PFSK-1 (cell line): Measurements from ENCODE around the gene FURIN.

ENCODE experiments used
- FOXP2 ChIP-seq: optimal IDR thresholded peaks from 2 replicates; pipeline ENCODE3; 2011; ENCODE audit warnings: borderline replicate concordance, control low read depth, inconsistent platforms; ENCODE audit not compliant: insufficient read depth; ENCODE audit errors: extremely low read length, extremely low read depth
- POLR2AphosphoS5 ChIP-seq: IDR thresholded peaks from 2 replicates; pipeline ENCODE4 v1.6.1; 2012; ENCODE audit warnings: low read depth, mild to moderate bottlenecking, control low read depth, low read length, moderate library complexity
- SIN3A ChIP-seq: IDR thresholded peaks from 2 replicates; pipeline ENCODE4 v1.6.1; 2012; ENCODE audit warnings: mild to moderate bottlenecking, low read length, moderate library complexity, borderline replicate concordance; ENCODE audit not compliant: insufficient read depth
- TAF1 ChIP-seq: IDR thresholded peaks from 2 replicates; pipeline ENCODE4 v1.6.1; 2012; ENCODE audit warnings: low read length, control low read depth, borderline replicate concordance; ENCODE audit not compliant: insufficient read depth
- TF ChIP-seq, protein P1 (sequence below), 2 experiments: IDR thresholded peaks; 2 replicates each; pipeline versions ENCODE4 v1.6.1 to v1.8.0; 2011 to 2012; ENCODE audit warnings: low read depth in 2 of 2, low read length in 2 of 2, control low read depth in 1 of 2, inconsistent platforms in 1 of 2, mild to moderate bottlenecking in 1 of 2, moderate library complexity in 1 of 2; ENCODE audit not compliant: insufficient read depth in 1 of 2

Gene FURIN

DNA sequence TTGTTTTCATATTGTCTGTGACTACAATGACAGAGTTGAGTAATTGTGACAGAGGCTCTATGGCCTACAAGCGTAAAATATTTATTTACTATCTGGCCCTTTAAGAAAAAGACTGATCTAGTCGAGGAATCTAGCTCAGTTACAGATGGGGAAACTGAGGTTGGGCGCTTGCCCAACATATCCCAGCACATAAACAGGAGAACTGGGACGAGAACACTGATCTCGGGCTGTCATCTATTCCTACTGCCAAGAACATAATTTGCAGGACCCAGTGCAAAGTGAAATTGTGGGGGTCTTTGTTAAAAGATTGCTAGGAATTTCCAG is 17.9 kb downstream of the FURIN start:
- TF ChIP-seq SIN3A: no peak
- no peak for TF ChIP-seq POLR2AphosphoS5
- TF ChIP-seq, protein P1, sequence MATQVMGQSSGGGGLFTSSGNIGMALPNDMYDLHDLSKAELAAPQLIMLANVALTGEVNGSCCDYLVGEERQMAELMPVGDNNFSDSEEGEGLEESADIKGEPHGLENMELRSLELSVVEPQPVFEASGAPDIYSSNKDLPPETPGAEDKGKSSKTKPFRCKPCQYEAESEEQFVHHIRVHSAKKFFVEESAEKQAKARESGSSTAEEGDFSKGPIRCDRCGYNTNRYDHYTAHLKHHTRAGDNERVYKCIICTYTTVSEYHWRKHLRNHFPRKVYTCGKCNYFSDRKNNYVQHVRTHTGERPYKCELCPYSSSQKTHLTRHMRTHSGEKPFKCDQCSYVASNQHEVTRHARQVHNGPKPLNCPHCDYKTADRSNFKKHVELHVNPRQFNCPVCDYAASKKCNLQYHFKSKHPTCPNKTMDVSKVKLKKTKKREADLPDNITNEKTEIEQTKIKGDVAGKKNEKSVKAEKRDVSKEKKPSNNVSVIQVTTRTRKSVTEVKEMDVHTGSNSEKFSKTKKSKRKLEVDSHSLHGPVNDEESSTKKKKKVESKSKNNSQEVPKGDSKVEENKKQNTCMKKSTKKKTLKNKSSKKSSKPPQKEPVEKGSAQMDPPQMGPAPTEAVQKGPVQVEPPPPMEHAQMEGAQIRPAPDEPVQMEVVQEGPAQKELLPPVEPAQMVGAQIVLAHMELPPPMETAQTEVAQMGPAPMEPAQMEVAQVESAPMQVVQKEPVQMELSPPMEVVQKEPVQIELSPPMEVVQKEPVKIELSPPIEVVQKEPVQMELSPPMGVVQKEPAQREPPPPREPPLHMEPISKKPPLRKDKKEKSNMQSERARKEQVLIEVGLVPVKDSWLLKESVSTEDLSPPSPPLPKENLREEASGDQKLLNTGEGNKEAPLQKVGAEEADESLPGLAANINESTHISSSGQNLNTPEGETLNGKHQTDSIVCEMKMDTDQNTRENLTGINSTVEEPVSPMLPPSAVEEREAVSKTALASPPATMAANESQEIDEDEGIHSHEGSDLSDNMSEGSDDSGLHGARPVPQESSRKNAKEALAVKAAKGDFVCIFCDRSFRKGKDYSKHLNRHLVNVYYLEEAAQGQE (IDR thresholded peaks at IDR 0.05; ENCODE audit: insufficient read depth in 1 of 2, low read depth in 2 of 2, low read length in 2 of 2): no peak
- no peak for TF ChIP-seq TAF1
- TF ChIP-seq FOXP2: no peak

GRCh38 chr15:90887037-90887481 is 18.7 kb downstream of the FURIN start:
- TF ChIP-seq TAF1 (no peak), FOXP2 (no peak), SIN3A (no peak), POLR2AphosphoS5 (no peak)
- TF ChIP-seq, protein P1 (IDR thresholded peaks at IDR 0.05; ENCODE audit: insufficient read depth in 1 of 2, low read depth in 2 of 2, low read length in 2 of 2): no peak

DNA sequence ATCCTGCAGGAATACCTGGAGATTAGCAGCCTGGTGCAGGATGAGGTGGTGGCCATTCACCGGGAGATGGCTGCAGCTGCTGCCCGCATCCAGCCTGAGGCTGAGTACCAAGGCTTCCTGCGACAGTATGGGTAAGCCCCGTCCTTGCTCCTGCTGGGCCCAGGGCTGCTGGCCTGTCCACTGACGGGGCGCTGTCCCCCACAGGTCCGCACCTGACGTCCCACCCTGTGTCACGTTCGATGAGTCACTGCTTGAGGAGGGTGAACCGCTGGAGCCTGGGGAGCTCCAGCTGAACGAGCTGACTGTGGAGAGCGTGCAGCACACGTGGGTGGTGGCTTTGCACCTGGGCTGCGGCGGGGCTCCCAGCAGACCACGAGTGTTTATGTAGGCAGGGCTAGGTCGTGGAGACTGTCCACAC is 20.9 kb downstream of the FURIN start:
- TF ChIP-seq POLR2AphosphoS5: no peak
- TF ChIP-seq, protein P1 (IDR thresholded peaks at IDR 0.05; ENCODE audit: insufficient read depth in 1 of 2, low read depth in 2 of 2, low read length in 2 of 2): no peak
- no peak for TF ChIP-seq FOXP2
- no peak for TF ChIP-seq TAF1
- no peak for TF ChIP-seq SIN3A

- TF ChIP-seq, protein P1 (IDR thresholded peaks at IDR 0.05; ENCODE audit: insufficient read depth in 1 of 2, low read depth in 2 of 2, low read length in 2 of 2): no peak
- TF ChIP-seq FOXP2: no peak
These were observed 21.5 kb downstream of the FURIN start for GRCh38 chr15:90889736-90890456.

DNA sequence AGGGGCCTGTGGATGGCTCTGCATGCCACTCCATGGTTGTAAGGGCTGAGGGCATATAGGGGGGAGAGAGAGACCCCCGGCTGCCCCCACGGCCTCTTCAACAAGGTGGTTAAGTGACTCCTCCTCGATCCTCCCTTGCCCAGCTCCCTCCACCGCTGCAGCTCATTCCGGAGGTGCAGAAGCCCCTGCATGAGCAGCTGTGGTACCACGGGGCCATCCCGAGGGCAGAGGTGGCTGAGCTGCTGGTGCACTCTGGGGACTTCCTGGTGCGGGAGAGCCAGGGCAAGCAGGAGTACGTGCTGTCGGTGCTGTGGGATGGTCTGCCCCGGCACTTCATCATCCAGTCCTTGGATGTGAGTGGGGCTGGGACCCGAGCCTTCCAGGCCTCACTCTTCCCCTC is 22.5 kb downstream of the FURIN start:
- TF ChIP-seq SIN3A (no peak), FOXP2 (no peak), POLR2AphosphoS5 (no peak), TAF1 (no peak)
- TF ChIP-seq, protein P1 (IDR thresholded peaks at IDR 0.05; ENCODE audit: insufficient read depth in 1 of 2, low read depth in 2 of 2, low read length in 2 of 2): no peak
